Sigmoid colon (tissue), 4 donors: ENCODE results near the gene AK8.

Experiments
- CTCF ChIP-seq, 4 experiments: fragments of 450-650 bp in 3 of 4; fragments of 200-600 bp in 1 of 4; IDR thresholded peaks; one replicate each; pipeline ENCODE4 v1.5.1; 2016 to 2019; ENCODE audit warnings: antibody characterized with exemption in 4 of 4, mild to moderate bottlenecking in 3 of 4, moderate library complexity in 2 of 4
- EP300 ChIP-seq, 4 donors: sonication (generic); formaldehyde crosslinking; IDR thresholded peaks; one replicate each; pipeline ENCODE4 v1.6.1; 2017; ENCODE audit warnings: antibody characterized with exemption in 4 of 4
- POLR2A ChIP-seq, 2 donors: fragments of 450-650 bp; IDR thresholded peaks; one replicate each; pipeline ENCODE4 v1.6.1; 2016; ENCODE audit warnings: antibody characterized with exemption in 2 of 2, mild to moderate bottlenecking in 2 of 2, moderate library complexity in 2 of 2
- POLR2AphosphoS5 ChIP-seq, 4 donors: sonication (generic); formaldehyde crosslinking; IDR thresholded peaks; one replicate each; pipeline ENCODE4 v1.6.1; 2017; ENCODE audit warnings: antibody characterized with exemption in 4 of 4

GRCh38 chr9:132732326-132733259 is 145.5 kb downstream of the AK8 start:
- TF ChIP-seq CTCF (IDR thresholded peaks at IDR 0.05) = no peak
- no peak for TF ChIP-seq POLR2A (IDR thresholded peaks at IDR 0.05)
- TF ChIP-seq EP300 (IDR thresholded peaks at IDR 0.05) = no peak
- no peak for TF ChIP-seq POLR2AphosphoS5 (IDR thresholded peaks at IDR 0.05)
